ENCODE data around the gene LY86. TPM values are rescaled to one million over a fixed set of nuclear protein-coding genes. Genes with fewer than 3 reads are reported as not detected.

Gene LY86
- total RNA-seq, 1 donor from 2014 or later: not detected

GRCh38 chr6:6679633-6680032 lies 91.1 kb downstream of the LY86 start:
- Histone ChIP-seq H3K9me3 (no peaks in the 10 kb centered on the region), H3K27ac (no peak overlapping the region), H3K36me3 (no peaks in the 10 kb centered on the region), H3K4me1 (no peaks in the 10 kb centered on the region), H3K27me3 (no peaks in the 10 kb centered on the region), H3K4me3 (no peak overlapping the region)
- DNase-seq (ENCODE audit: low spot score in 2 of 2): no peak
- no peak for TF ChIP-seq CTCF (IDR thresholded peaks at IDR 0.05)
- intact Hi-C loops (cut with DNase I): loop anchor here (10.0 kb wide), 1 partner anchor 935 kb away; no protein-coding TSS in a partner anchor

- H3K27ac ChIP-seq: no peak overlapping the region
- no peak for DNase-seq (ENCODE audit: low spot score in 2 of 2)
- H3K36me3 ChIP-seq: no peaks in the 10 kb centered on the region
- no peak overlapping the region for H3K4me3 ChIP-seq
- no peaks in the 10 kb centered on the region for H3K27me3 ChIP-seq
- intact Hi-C loops (cut with DNase I): no loop called here
- H3K4me1 ChIP-seq: no peaks in the 10 kb centered on the region
- no peak for TF ChIP-seq CTCF (IDR thresholded peaks at IDR 0.05)
- no peaks in the 10 kb centered on the region for H3K9me3 ChIP-seq
These were observed 92.0 kb downstream of the LY86 start for GRCh38 chr6:6680526-6680925.

GRCh38 chr6:6681075-6681849 lies 92.7 kb downstream of the LY86 start:
- Histone ChIP-seq H3K4me1 (no peaks in the 10 kb centered on the region), H3K36me3 (no peaks in the 10 kb centered on the region), H3K27ac (no peak overlapping the region), H3K9me3 (no peaks in the 10 kb centered on the region), H3K27me3 (no peaks in the 10 kb centered on the region), H3K4me3 (no peak overlapping the region)
- intact Hi-C loops (cut with DNase I): no loop called here
- DNase-seq (ENCODE audit: low spot score in 2 of 2): peak in 1 of 2 donors; percentile 15
- TF ChIP-seq CTCF (IDR thresholded peaks at IDR 0.05): no peak

- H3K4me3 ChIP-seq: no peak overlapping the region
- H3K27ac ChIP-seq: no peak overlapping the region
- intact Hi-C loops (cut with DNase I): no loop called here
- H3K36me3 ChIP-seq: no peaks in the 10 kb centered on the region
- H3K9me3 ChIP-seq: no peaks in the 10 kb centered on the region
- no peak for TF ChIP-seq CTCF (IDR thresholded peaks at IDR 0.05)
- no peak for DNase-seq (ENCODE audit: low spot score in 2 of 2)
- H3K27me3 ChIP-seq: no peaks in the 10 kb centered on the region
- H3K4me1 ChIP-seq: no peaks in the 10 kb centered on the region
These were observed 93.7 kb downstream of the LY86 start for GRCh38 chr6:6682225-6682624.

GRCh38 chr6:6683969-6684833 lies 95.7 kb downstream of the LY86 start:
- Histone ChIP-seq H3K27ac (no peak overlapping the region), H3K27me3 (no peaks in the 10 kb centered on the region), H3K4me3 (no peak overlapping the region), H3K9me3 (no peaks in the 10 kb centered on the region), H3K36me3 (no peaks in the 10 kb centered on the region), H3K4me1 (no peaks in the 10 kb centered on the region)
- intact Hi-C loops (cut with DNase I): no loop called here
- TF ChIP-seq CTCF (IDR thresholded peaks at IDR 0.05): no peak
- no peak for DNase-seq (ENCODE audit: low spot score in 2 of 2)
